ENCODE measurements around the gene FGD2.

DNA sequence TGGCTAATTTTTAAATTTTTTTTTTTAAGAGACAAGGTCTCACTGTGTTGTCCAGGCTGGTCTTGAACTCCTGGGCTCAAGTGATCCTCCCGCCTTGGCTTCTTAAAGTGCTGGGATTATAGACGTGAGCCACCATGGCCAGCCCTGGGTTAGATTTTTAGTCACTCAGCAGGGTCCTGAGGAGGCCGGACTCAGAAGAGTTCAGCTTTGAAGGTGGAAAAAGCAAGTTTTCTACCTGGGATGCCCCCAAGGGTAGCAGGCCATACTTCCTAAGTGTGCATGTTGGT is 44.2 kb downstream of the FGD2 start:
- TF ChIP-seq ZNF384 (IDR thresholded peaks at IDR 0.05; ENCODE audit: borderline replicate concordance, low read depth, low read length) (no peak), E2F4 (IDR thresholded peaks at IDR 0.05; ENCODE audit: low read depth, low read length) (no peak), STAT3 (IDR thresholded peaks at IDR 0.05; ENCODE audit: low read depth, low read length) (no peak), KAT2A (conservative IDR thresholded peaks at IDR 0.05; ENCODE audit: control insufficient read depth, low read depth, low read length) (no peak), CTCF (IDR thresholded peaks at IDR 0.05 in 2 of 3, conservative IDR thresholded peaks at IDR 0.05 in 1 of 3; ENCODE audit: control insufficient read depth in 2 of 3, extremely low read depth in 1 of 3, insufficient read depth in 1 of 3, low read depth in 3 of 3, low read length in 3 of 3) (no peak), POLR2A (IDR thresholded peaks at IDR 0.05; ENCODE audit: low read depth, low read length) (no peak), MAX (IDR thresholded peaks at IDR 0.05; ENCODE audit: low read depth, low read length) (no peak), RAD21 (IDR thresholded peaks at IDR 0.05; ENCODE audit: insufficient read depth, low read depth, low read length) (no peak), EP300 (IDR thresholded peaks at IDR 0.05; ENCODE audit: borderline replicate concordance in 1 of 2, control insufficient read depth in 1 of 2, low read depth in 2 of 2, low read length in 2 of 2) (no peak), EED (IDR thresholded peaks at IDR 0.05; ENCODE audit: low read depth) (no peak), BCL11A (IDR thresholded peaks at IDR 0.05; ENCODE audit: low read depth, low read length) (no peak), E2F8 (IDR thresholded peaks at IDR 0.05; ENCODE audit: low read depth, partially characterized antibody) (no peak)
